ENCODE results near the gene NCK1.

- TF ChIP-seq CTCF (IDR thresholded peaks at IDR 0.05; ENCODE audit: insufficient read depth, low read length, poor library complexity, severe bottlenecking), result no peak
- TF ChIP-seq EZH2phosphoT487 (conservative IDR thresholded peaks at IDR 0.05; ENCODE audit: low read length), result no peak
Measured at GRCh38 chr3:136882571-136882970, 20.6 kb downstream of the NCK1 start.
